ENCODE measurements around the gene TAAR8. TPM values are rescaled to one million over a fixed set of nuclear protein-coding genes. Genes with fewer than 3 reads are reported as not detected.

TAAR8 gene
- total and polyA plus RNA-seq, 2 donors (not counting 1 experiment from before 2014, with no cell fraction given): not detected

DNA sequence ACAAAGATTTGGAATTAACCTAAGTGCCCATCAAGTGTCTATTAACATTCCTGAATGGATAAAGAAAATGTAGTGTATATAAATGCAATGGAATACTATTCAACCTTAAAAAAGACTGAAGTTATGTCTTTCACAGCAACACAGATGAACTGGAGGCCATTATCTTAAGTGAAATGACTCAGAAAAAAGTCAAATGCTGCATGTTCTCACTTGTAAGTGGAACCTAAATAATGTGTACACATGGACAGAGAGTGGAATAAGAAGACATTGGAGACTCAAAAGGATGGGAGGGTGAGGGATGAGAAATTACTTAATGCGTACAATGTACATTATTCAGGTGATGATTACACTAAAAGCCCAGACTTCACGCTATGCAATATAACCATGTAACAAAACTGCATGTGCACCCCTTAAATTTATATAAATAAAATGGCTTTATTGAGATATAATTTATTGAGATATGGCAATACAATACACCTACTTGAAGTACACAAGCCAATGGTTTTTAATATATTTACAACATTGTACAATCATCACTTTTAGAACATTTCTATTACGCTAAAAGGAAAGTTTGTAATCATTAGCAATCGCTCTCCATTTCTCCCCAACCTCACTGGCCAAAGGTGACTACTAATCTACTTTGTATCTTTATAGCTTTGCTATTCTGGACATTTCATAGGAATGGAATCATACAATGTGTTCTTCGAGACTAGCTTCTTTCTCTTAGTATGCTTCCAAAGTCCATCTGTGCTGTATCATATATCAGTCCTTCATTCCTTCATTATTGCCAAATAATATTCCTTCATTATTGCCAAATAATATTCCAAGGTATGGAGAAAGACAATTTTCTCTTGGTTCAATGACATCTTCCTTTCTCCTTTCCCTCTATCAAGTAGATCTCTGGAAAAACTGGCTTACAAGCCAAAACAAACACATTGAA is 45.3 kb upstream of the TAAR8 start:
- ChIA-PET POLR2A (no interaction called here), CTCF (interaction anchor here (0.9 to 1.8 kb wide), 2 partner anchors 11 to 22 kb away, joined by 3 to 11 read pairs; no protein-coding TSS in a partner anchor)
- Histone ChIP-seq H3K4me2 (replicated peaks; ENCODE audit: low read depth, low read length, poor library complexity, severe bottlenecking) (peak overlapping the region; percentile 47), H3K9me3 (ENCODE audit: control extremely low read depth in 1 of 3, control insufficient read depth in 2 of 3, insufficient read depth in 1 of 3, low read length in 2 of 3) (no peaks in the 10 kb centered on the region), H3K4me3 (ENCODE audit: control extremely low read depth in 1 of 5, extremely low read depth in 1 of 5, insufficient read depth in 1 of 5, low read depth in 2 of 5, low read length in 4 of 5) (peak overlapping the region in 2 of 5 experiments; percentile 16 to 27), H3K36me3 (replicated peaks in 1 of 2; ENCODE audit: control extremely low read depth in 1 of 2, control insufficient read depth in 1 of 2, extremely low read depth in 1 of 2, insufficient read depth in 2 of 2, low read length in 1 of 2) (peaks cover 28 to 54% of the 10 kb centered on the region in 2 experiments), H3K79me2 (ENCODE audit: control insufficient read depth, insufficient read depth, low read length) (peaks cover 99% of the 10 kb centered on the region), H2AFZ (ENCODE audit: insufficient read depth, low read depth, low read length, poor library complexity, severe bottlenecking) (no peak overlapping the region), H3K27me3 (replicated peaks in 1 of 4; ENCODE audit: control extremely low read depth in 1 of 4, control insufficient read depth in 3 of 4, insufficient read depth in 4 of 4, low read length in 3 of 4) (no peaks in the 10 kb centered on the region), H3K9ac (ENCODE audit: low read length) (peak overlapping the region; percentile 39), H3K27ac (ENCODE audit: low read length in 2 of 2) (peak overlapping the region in 1 of 2 donors; percentile 88), H3K4me1 (ENCODE audit: control insufficient read depth in 2 of 2, insufficient read depth in 2 of 2, low read length in 2 of 2) (peaks cover 63 to 69% of the 10 kb centered on the region in 2 donors), H4K20me1 (ENCODE audit: control insufficient read depth, insufficient read depth, low read length, poor library complexity, severe bottlenecking) (peaks cover 63% of the 10 kb centered on the region)
- peak overlapping the region; percentile 80 for H3K4me3 Mint-ChIP-seq
- H3K9me3 Mint-ChIP-seq (ENCODE audit: insufficient read depth): no peaks in the 10 kb centered on the region
- no peaks in the 10 kb centered on the region for H3K27me3 Mint-ChIP-seq
- H3K4me1 Mint-ChIP-seq: peaks cover 84% of the 10 kb centered on the region
- no CpG with 5 or more reads among the region's 5 CpGs for WGBS (ENCODE audit: insufficient coverage)
- intact Hi-C loops (cut with micrococcal nuclease): no loop called here
- DNase-seq (no peak), ATAC-seq (ENCODE audit: low read depth) (no peak)
- peak overlapping the region; percentile 81 for H3K27ac Mint-ChIP-seq
- no peak for TF ChIP-seq EZH2 (IDR thresholded peaks at IDR 0.05; ENCODE audit: borderline replicate concordance, insufficient read depth, low read depth, low read length, poor library complexity, severe bottlenecking)
- TF ChIP-seq, protein P1, sequence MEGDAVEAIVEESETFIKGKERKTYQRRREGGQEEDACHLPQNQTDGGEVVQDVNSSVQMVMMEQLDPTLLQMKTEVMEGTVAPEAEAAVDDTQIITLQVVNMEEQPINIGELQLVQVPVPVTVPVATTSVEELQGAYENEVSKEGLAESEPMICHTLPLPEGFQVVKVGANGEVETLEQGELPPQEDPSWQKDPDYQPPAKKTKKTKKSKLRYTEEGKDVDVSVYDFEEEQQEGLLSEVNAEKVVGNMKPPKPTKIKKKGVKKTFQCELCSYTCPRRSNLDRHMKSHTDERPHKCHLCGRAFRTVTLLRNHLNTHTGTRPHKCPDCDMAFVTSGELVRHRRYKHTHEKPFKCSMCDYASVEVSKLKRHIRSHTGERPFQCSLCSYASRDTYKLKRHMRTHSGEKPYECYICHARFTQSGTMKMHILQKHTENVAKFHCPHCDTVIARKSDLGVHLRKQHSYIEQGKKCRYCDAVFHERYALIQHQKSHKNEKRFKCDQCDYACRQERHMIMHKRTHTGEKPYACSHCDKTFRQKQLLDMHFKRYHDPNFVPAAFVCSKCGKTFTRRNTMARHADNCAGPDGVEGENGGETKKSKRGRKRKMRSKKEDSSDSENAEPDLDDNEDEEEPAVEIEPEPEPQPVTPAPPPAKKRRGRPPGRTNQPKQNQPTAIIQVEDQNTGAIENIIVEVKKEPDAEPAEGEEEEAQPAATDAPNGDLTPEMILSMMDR (IDR thresholded peaks at IDR 0.05): no peak

All from B cell (primary cell).